ENCODE data around the gene CACNA2D1.

The CACNA2D1 gene

GRCh38 chr7:82162289-82162688 lies 281.3 kb downstream of the CACNA2D1 start:
- ATAC-seq: no peak
- TF ChIP-seq ZNF8 (CRISPR knock-in tag; IDR thresholded peaks at IDR 0.05) (no peak), ZNF70 (CRISPR knock-in tag; IDR thresholded peaks at IDR 0.05) (no peak), CSDC2 (CRISPR knock-in tag; IDR thresholded peaks at IDR 0.05) (no peak), SNAI2 (CRISPR knock-in tag; IDR thresholded peaks at IDR 0.05) (no peak), OSR1 (CRISPR knock-in tag; IDR thresholded peaks at IDR 0.05) (no peak), TCF4 (CRISPR knock-in tag; IDR thresholded peaks at IDR 0.05; ENCODE audit: borderline replicate concordance) (no peak), RARB (CRISPR knock-in tag; IDR thresholded peaks at IDR 0.05) (no peak), GLIS3 (CRISPR knock-in tag; IDR thresholded peaks at IDR 0.05) (no peak), ZFP30 (CRISPR knock-in tag; IDR thresholded peaks at IDR 0.05) (no peak), ZC3H10 (CRISPR knock-in tag; IDR thresholded peaks at IDR 0.05) (no peak), TOX (CRISPR knock-in tag; IDR thresholded peaks at IDR 0.05; ENCODE audit: borderline replicate concordance) (no peak), ARNTL (CRISPR knock-in tag; IDR thresholded peaks at IDR 0.05; ENCODE audit: borderline replicate concordance, low read depth) (no peak)
- TF ChIP-seq, protein P1, sequence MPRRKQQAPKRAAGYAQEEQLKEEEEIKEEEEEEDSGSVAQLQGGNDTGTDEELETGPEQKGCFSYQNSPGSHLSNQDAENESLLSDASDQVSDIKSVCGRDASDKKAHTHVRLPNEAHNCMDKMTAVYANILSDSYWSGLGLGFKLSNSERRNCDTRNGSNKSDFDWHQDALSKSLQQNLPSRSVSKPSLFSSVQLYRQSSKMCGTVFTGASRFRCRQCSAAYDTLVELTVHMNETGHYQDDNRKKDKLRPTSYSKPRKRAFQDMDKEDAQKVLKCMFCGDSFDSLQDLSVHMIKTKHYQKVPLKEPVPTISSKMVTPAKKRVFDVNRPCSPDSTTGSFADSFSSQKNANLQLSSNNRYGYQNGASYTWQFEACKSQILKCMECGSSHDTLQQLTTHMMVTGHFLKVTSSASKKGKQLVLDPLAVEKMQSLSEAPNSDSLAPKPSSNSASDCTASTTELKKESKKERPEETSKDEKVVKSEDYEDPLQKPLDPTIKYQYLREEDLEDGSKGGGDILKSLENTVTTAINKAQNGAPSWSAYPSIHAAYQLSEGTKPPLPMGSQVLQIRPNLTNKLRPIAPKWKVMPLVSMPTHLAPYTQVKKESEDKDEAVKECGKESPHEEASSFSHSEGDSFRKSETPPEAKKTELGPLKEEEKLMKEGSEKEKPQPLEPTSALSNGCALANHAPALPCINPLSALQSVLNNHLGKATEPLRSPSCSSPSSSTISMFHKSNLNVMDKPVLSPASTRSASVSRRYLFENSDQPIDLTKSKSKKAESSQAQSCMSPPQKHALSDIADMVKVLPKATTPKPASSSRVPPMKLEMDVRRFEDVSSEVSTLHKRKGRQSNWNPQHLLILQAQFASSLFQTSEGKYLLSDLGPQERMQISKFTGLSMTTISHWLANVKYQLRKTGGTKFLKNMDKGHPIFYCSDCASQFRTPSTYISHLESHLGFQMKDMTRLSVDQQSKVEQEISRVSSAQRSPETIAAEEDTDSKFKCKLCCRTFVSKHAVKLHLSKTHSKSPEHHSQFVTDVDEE (CRISPR knock-in tag; IDR thresholded peaks at IDR 0.05): no peak

GRCh38 chr7:82158327-82158726 lies 285.2 kb downstream of the CACNA2D1 start:
- no peak for ATAC-seq
- TF ChIP-seq BACH2 (CRISPR knock-in tag; IDR thresholded peaks at IDR 0.05; ENCODE audit: borderline replicate concordance) (no peak), GLIS3 (CRISPR knock-in tag; IDR thresholded peaks at IDR 0.05) (no peak), RARB (CRISPR knock-in tag; IDR thresholded peaks at IDR 0.05) (no peak), CSDC2 (CRISPR knock-in tag; IDR thresholded peaks at IDR 0.05) (no peak), ISL1 (CRISPR knock-in tag; IDR thresholded peaks at IDR 0.05) (no peak), ZNF565 (CRISPR knock-in tag; conservative IDR thresholded peaks at IDR 0.05; ENCODE audit: low read depth) (no peak), CREB5 (CRISPR knock-in tag; IDR thresholded peaks at IDR 0.05; ENCODE audit: low read depth) (no peak), SNAI2 (CRISPR knock-in tag; IDR thresholded peaks at IDR 0.05) (no peak)

DNA sequence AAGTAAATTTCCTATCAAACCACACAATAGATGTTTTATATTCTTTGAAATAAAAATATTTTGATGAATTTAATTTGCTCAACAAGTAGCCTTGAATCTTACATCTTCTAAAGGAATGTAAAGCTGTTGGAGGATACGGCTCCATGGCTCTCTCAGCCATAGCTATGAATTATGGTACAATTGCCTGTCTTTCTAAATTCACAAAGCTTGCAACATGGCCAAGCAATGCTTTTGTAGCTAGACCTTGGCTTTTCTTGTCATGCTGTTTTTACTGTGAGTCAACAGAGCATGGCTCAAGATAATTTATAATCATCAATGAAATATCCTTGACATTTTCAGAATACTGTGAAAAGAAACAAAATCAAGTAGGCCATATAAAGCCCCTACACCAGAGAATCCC lies 286.7 kb downstream of the CACNA2D1 start:
- no peak for ATAC-seq
- TF ChIP-seq ESRRG (CRISPR knock-in tag; IDR thresholded peaks at IDR 0.05) (no peak), ARNTL (CRISPR knock-in tag; IDR thresholded peaks at IDR 0.05; ENCODE audit: borderline replicate concordance, low read depth) (no peak), ZNF565 (CRISPR knock-in tag; conservative IDR thresholded peaks at IDR 0.05; ENCODE audit: low read depth) (no peak)
- TF ChIP-seq, protein P1 (CRISPR knock-in tag; IDR thresholded peaks at IDR 0.05): no peak

DNA sequence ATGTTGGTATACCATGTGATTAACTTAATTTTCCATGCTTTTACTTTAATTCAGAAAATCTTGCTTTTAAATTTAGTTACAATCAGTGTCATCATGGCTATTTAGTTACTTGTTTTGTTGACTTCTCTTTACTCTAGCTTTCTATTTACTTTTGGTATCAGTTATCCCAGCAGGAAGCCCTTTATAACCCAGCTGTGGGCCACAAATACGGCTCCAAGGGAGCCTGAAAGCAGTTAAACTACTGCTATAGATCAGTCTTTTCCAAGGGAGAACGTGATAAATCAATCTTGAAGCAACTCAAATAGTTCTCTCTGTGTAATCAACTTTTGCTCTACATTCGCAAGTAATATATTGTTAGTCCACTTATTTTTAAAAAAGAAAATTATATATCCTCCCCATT lies 287.4 kb downstream of the CACNA2D1 start:
- ATAC-seq: no peak
- TF ChIP-seq ZFP30 (CRISPR knock-in tag; IDR thresholded peaks at IDR 0.05) (no peak), ZNF70 (CRISPR knock-in tag; IDR thresholded peaks at IDR 0.05) (no peak), ZNF565 (CRISPR knock-in tag; conservative IDR thresholded peaks at IDR 0.05; ENCODE audit: low read depth) (no peak), ARNTL (CRISPR knock-in tag; IDR thresholded peaks at IDR 0.05; ENCODE audit: borderline replicate concordance, low read depth) (no peak), SNAI2 (CRISPR knock-in tag; IDR thresholded peaks at IDR 0.05) (no peak), CREB5 (CRISPR knock-in tag; IDR thresholded peaks at IDR 0.05; ENCODE audit: low read depth) (no peak), PPARA (CRISPR knock-in tag; IDR thresholded peaks at IDR 0.05; ENCODE audit: borderline replicate concordance) (no peak), ESRRG (CRISPR knock-in tag; IDR thresholded peaks at IDR 0.05) (no peak), ZFP3 (CRISPR knock-in tag; IDR thresholded peaks at IDR 0.05) (no peak), ISL1 (CRISPR knock-in tag; IDR thresholded peaks at IDR 0.05) (no peak)
- TF ChIP-seq, protein P1 (CRISPR knock-in tag; IDR thresholded peaks at IDR 0.05): no peak
- TF ChIP-seq, protein P2, sequence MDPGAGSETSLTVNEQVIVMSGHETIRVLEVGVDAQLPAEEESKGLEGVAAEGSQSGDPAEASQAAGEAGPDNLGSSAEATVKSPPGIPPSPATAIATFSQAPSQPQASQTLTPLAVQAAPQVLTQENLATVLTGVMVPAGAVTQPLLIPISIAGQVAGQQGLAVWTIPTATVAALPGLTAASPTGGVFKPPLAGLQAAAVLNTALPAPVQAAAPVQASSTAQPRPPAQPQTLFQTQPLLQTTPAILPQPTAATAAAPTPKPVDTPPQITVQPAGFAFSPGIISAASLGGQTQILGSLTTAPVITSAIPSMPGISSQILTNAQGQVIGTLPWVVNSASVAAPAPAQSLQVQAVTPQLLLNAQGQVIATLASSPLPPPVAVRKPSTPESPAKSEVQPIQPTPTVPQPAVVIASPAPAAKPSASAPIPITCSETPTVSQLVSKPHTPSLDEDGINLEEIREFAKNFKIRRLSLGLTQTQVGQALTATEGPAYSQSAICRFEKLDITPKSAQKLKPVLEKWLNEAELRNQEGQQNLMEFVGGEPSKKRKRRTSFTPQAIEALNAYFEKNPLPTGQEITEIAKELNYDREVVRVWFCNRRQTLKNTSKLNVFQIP (CRISPR knock-in tag; IDR thresholded peaks at IDR 0.05; ENCODE audit: borderline replicate concordance, low read depth): no peak

Measured in SK-N-SH treated with all-trans-retinoic acid at 6 μM for 48 hours (cell line).